GM23248 (cell line): Measurements from ENCODE around the gene TERC.

ENCODE experiments used
- EZH2 ChIP-seq: fragments of 200-600 bp; sonication (generic); IDR thresholded peaks from 2 replicates; pipeline ENCODE4 v1.6.1; 2018; ENCODE audit warnings: antibody characterized with exemption, mild to moderate bottlenecking; ENCODE audit not compliant: insufficient read depth, poor library complexity, severe bottlenecking
- EZH2phosphoT487 ChIP-seq: fragments of 200-600 bp; sonication (generic); IDR thresholded peaks from 2 replicates; pipeline ENCODE4 v1.6.1; 2018; ENCODE audit warnings: antibody characterized with exemption, moderate library complexity, mild to moderate bottlenecking, low read depth; ENCODE audit not compliant: insufficient read depth

- no peak for TF ChIP-seq EZH2
- TF ChIP-seq EZH2phosphoT487: no peak
Observed at GRCh38 chr3:169750665-169751064, 14.2 kb downstream of the TERC start.
